ENCODE data around the gene CCDC107. TPM values are rescaled to one million over a fixed set of nuclear protein-coding genes. Genes with fewer than 3 reads are reported as not detected.

CCDC107 gene
- total and polyA plus RNA-seq, 2 donors (not counting 1 experiment from before 2014, with no cell fraction given) = 20.6 to 24.9 TPM

GRCh38 chr9:35691334-35691650, 33.2 kb downstream of the CCDC107 start:
- Histone ChIP-seq H3K9ac (ENCODE audit: insufficient read depth, low read length) (peak overlapping the region; percentile 70), H4K20me1 (ENCODE audit: control insufficient read depth, extremely low read depth, insufficient read depth, low read length) (peaks cover 2% of the 10 kb centered on the region), H3K27ac (ENCODE audit: insufficient read depth, low read length) (peak overlapping the region; percentile 79), H3K4me2 (ENCODE audit: extremely low read depth, insufficient read depth, low read length) (peak overlapping the region; percentile 81), H3K4me3 (replicated peaks in 1 of 4; ENCODE audit: control extremely low read depth in 1 of 4, insufficient read depth in 1 of 4, low read depth in 3 of 4, low read length in 4 of 4) (peak overlapping the region; percentile 30 to 99 (median 38)), H3K36me3 (ENCODE audit: control insufficient read depth, insufficient read depth, low read length) (peaks cover 14% of the 10 kb centered on the region), H3K27me3 (ENCODE audit: control insufficient read depth, insufficient read depth, low read length) (no peaks in the 10 kb centered on the region), H3K9me3 (ENCODE audit: control insufficient read depth, insufficient read depth, low read depth, low read length) (no peaks in the 10 kb centered on the region), H2AFZ (ENCODE audit: low read length) (no peak overlapping the region), H3K4me1 (ENCODE audit: control insufficient read depth, extremely low read depth, insufficient read depth, low read length) (peaks cover 20% of the 10 kb centered on the region), H3K79me2 (ENCODE audit: control insufficient read depth, insufficient read depth, low read length) (peaks cover 34% of the 10 kb centered on the region)
- DNase-seq (ENCODE audit: low read depth in 2 of 2) = no peak
- TF ChIP-seq EZH2 (IDR thresholded peaks at IDR 0.05; ENCODE audit: low read length, missing control alignments) (no peak), CTCF (conservative IDR thresholded peaks at IDR 0.05 in 1 of 2, IDR thresholded peaks at IDR 0.05 in 1 of 2; ENCODE audit: low read depth in 1 of 2, low read length in 2 of 2) (no peak)

- H3K4me1 ChIP-seq (ENCODE audit: control insufficient read depth, extremely low read depth, insufficient read depth, low read length) = peaks cover 18% of the 10 kb centered on the region
- H3K4me2 ChIP-seq (ENCODE audit: extremely low read depth, insufficient read depth, low read length) = peak overlapping the region; percentile 81
- peak in 1 of 2 donors; percentile 34 for DNase-seq (ENCODE audit: low read depth in 2 of 2)
- no peaks in the 10 kb centered on the region for H3K27me3 ChIP-seq (ENCODE audit: control insufficient read depth, insufficient read depth, low read length)
- peaks cover 2% of the 10 kb centered on the region for H4K20me1 ChIP-seq (ENCODE audit: control insufficient read depth, extremely low read depth, insufficient read depth, low read length)
- H3K79me2 ChIP-seq (ENCODE audit: control insufficient read depth, insufficient read depth, low read length) = peaks cover 29% of the 10 kb centered on the region
- no peaks in the 10 kb centered on the region for H3K9me3 ChIP-seq (ENCODE audit: control insufficient read depth, insufficient read depth, low read depth, low read length)
- TF ChIP-seq CTCF (conservative IDR thresholded peaks at IDR 0.05 in 1 of 2, IDR thresholded peaks at IDR 0.05 in 1 of 2; ENCODE audit: low read depth in 1 of 2, low read length in 2 of 2) = no peak
- peak overlapping the region; percentile 79 for H3K27ac ChIP-seq (ENCODE audit: insufficient read depth, low read length)
- peaks cover 14% of the 10 kb centered on the region for H3K36me3 ChIP-seq (ENCODE audit: control insufficient read depth, insufficient read depth, low read length)
- no peak overlapping the region for H3K9ac ChIP-seq (ENCODE audit: insufficient read depth, low read length)
- no peak overlapping the region for H2AFZ ChIP-seq (ENCODE audit: low read length)
- peak overlapping the region in 1 of 4 experiments; percentile 99 for H3K4me3 ChIP-seq (replicated peaks in 1 of 4; ENCODE audit: control extremely low read depth in 1 of 4, insufficient read depth in 1 of 4, low read depth in 3 of 4, low read length in 4 of 4)
Observed at GRCh38 chr9:35691757-35692301, 33.7 kb downstream of the CCDC107 start.

- Histone ChIP-seq H3K27ac (ENCODE audit: insufficient read depth, low read length) (no peak overlapping the region), H3K36me3 (ENCODE audit: control insufficient read depth, insufficient read depth, low read length) (peaks cover 44% of the 10 kb centered on the region), H4K20me1 (ENCODE audit: control insufficient read depth, extremely low read depth, insufficient read depth, low read length) (no peaks in the 10 kb centered on the region), H2AFZ (ENCODE audit: low read length) (no peak overlapping the region), H3K9ac (ENCODE audit: insufficient read depth, low read length) (no peak overlapping the region), H3K4me2 (ENCODE audit: extremely low read depth, insufficient read depth, low read length) (peak overlapping the region; percentile 5), H3K79me2 (ENCODE audit: control insufficient read depth, insufficient read depth, low read length) (no peaks in the 10 kb centered on the region), H3K4me1 (ENCODE audit: control insufficient read depth, extremely low read depth, insufficient read depth, low read length) (peaks cover 10% of the 10 kb centered on the region), H3K9me3 (ENCODE audit: control insufficient read depth, insufficient read depth, low read depth, low read length) (no peaks in the 10 kb centered on the region), H3K4me3 (replicated peaks in 1 of 4; ENCODE audit: control extremely low read depth in 1 of 4, insufficient read depth in 1 of 4, low read depth in 3 of 4, low read length in 4 of 4) (no peak overlapping the region), H3K27me3 (ENCODE audit: control insufficient read depth, insufficient read depth, low read length) (no peaks in the 10 kb centered on the region)
- DNase-seq (ENCODE audit: low read depth in 2 of 2) = peak in 1 of 2 donors; percentile 58
- no peak for TF ChIP-seq EZH2 (IDR thresholded peaks at IDR 0.05; ENCODE audit: low read length, missing control alignments)
- no peak for TF ChIP-seq CTCF (conservative IDR thresholded peaks at IDR 0.05 in 1 of 2, IDR thresholded peaks at IDR 0.05 in 1 of 2; ENCODE audit: low read depth in 1 of 2, low read length in 2 of 2)
Observed at GRCh38 chr9:35695943-35696401, 37.9 kb downstream of the CCDC107 start.

Measured in fibroblast of lung (primary cell).